SK-MEL-5 (cell line): ENCODE data around the gene CTXN1. TPM values are rescaled to one million over a fixed set of nuclear protein-coding genes. Genes with fewer than 3 reads are reported as not detected.
"Not testable (repeated sequence)": the region's sequence is repeated elsewhere in the genome, so short reads cannot be mapped to it uniquely, and the experiment has no call there.

Experiments used
- DNase-seq: peaks from one replicate; pipeline ENCODE4 v3.0.0-alpha.2; 2016; ENCODE audit warnings: low read depth, low spot score
- in situ Hi-C: cut with HindIII; loops from 2 replicates; pipeline ENCODE4 v1.10.0; 2016; ENCODE audit warnings: low sequenced_read_pairs, high pct_unique_total_duplicates, low pct_unique_long_range_greater_than_20kb
- total RNA-seq: library from RNA; depleted of rRNA; stranded (reverse); fragments of >200 nt; shearing (Covaris generic); gene quantifications from 2 replicates; pipeline ENCODE4 v1.2.3, GENCODE V29; 2014

Gene CTXN1
- total RNA-seq, 1 experiment from 2014 or later: 0.42 TPM

GRCh38 chr19:7918615-7919421, 7.1 kb downstream of the CTXN1 start:
- no peak for DNase-seq
- in situ Hi-C loops: no loop called here

- DNase-seq, in situ Hi-C loops: not testable (repeated sequence)
Measured at GRCh38 chr19:7918062-7918614, 7.8 kb downstream of the CTXN1 start.

- no peak for DNase-seq
- in situ Hi-C loops: no loop called here
Measured at GRCh38 chr19:7917267-7918061, 8.5 kb downstream of the CTXN1 start.

GRCh38 chr19:7916955-7917266, 9.0 kb downstream of the CTXN1 start:
- in situ Hi-C loops: no loop called here
- no peak for DNase-seq

- no peak for DNase-seq
- in situ Hi-C loops: no loop called here
Measured at GRCh38 chr19:7916103-7916954, 9.6 kb downstream of the CTXN1 start.

GRCh38 chr19:7915250-7916102, 10.5 kb downstream of the CTXN1 start:
- in situ Hi-C loops: no loop called here
- DNase-seq: no peak

GRCh38 chr19:7914598-7915045, 11.3 kb downstream of the CTXN1 start, which contains the start of gene TGFBR3L:
Gene TGFBR3L, plus strand, starts transcription at chr19:7914830.
- DNase-seq: no peak
- in situ Hi-C loops: no loop called here

- DNase-seq: no peak
- in situ Hi-C loops: no loop called here
Measured at GRCh38 chr19:7914099-7914498, 11.8 kb downstream of the CTXN1 start.

GRCh38 chr19:7913652-7914051, 12.3 kb downstream of the CTXN1 start:
- in situ Hi-C loops: no loop called here
- no peak for DNase-seq

GRCh38 chr19:7912697-7913564, 13.0 kb downstream of the CTXN1 start:
- no peak for DNase-seq
- in situ Hi-C loops: no loop called here

- in situ Hi-C loops: no loop called here
- DNase-seq: no peak
Measured at GRCh38 chr19:7912144-7912696, 13.7 kb downstream of the CTXN1 start.

- DNase-seq: no peak
- in situ Hi-C loops: no loop called here
Measured at GRCh38 chr19:7911508-7912143, 14.3 kb downstream of the CTXN1 start.

- in situ Hi-C loops: no loop called here
- no peak for DNase-seq
Measured at GRCh38 chr19:7910321-7911161, 15.4 kb downstream of the CTXN1 start.

- DNase-seq: no peak
- in situ Hi-C loops: no loop called here
Measured at GRCh38 chr19:7909471-7910067, 16.4 kb downstream of the CTXN1 start.
